Measurements from ENCODE around the gene RHBDL1. TPM values are rescaled to one million over a fixed set of nuclear protein-coding genes. Genes with fewer than 3 reads are reported as not detected.

The RHBDL1 gene
- total and polyA plus RNA-seq, 10 of the 15 experiments (the other 5 are each of a cell fraction or from before 2014, with no cell fraction given), result 0.04 to 1.3 (median 0.65) TPM; not detected in 5

- no peak overlapping the region for H3K4me3 ChIP-seq
- peaks cover 9% of the 10 kb centered on the region for H3K4me1 ChIP-seq (ENCODE audit: control insufficient read depth, insufficient read depth, low read length)
- peaks cover 0 to 3% of the 10 kb centered on the region in 2 experiments; a peak in 2 of 4 replicates for H3K36me3 ChIP-seq (ENCODE audit: control insufficient read depth in 2 of 2, insufficient read depth in 2 of 2, low read length in 1 of 2)
- no peaks in the 10 kb centered on the region for H3K27me3 ChIP-seq (replicated peaks in 1 of 2; ENCODE audit: control insufficient read depth in 2 of 2, insufficient read depth in 2 of 2, low read length in 1 of 2)
- ChIA-PET SMC1A (ENCODE audit: uncharacterized antibody, unreplicated experiment) (no interaction called here), CTCF (interaction anchor here (0.6 to 1.3 kb wide), 2 partner anchors 9 to 503 kb away, joined by 3 read pairs; no protein-coding TSS in a partner anchor), POLR2A (no interaction called here), RAD21 (ENCODE audit: unreplicated experiment) (no interaction called here)
- DNase-seq (ENCODE audit: low read depth, low spot score) (no peak), ATAC-seq (no peak), FAIRE-seq (no peak)
- no TSS peak for BruUV-seq (replicated peaks)
- H2AFZ ChIP-seq (ENCODE audit: control insufficient read depth, low read depth, low read length), result no peak overlapping the region
- no peaks in the 10 kb centered on the region for H4K20me1 ChIP-seq (ENCODE audit: control insufficient read depth, insufficient read depth)
- TF ChIP-seq RUNX3 (IDR thresholded peaks at IDR 0.05; ENCODE audit: low read length) (no peak), SREBF2 (IDR thresholded peaks at IDR 0.05; ENCODE audit: low read length) (no peak), IRF4 (IDR thresholded peaks at IDR 0.05; ENCODE audit: low read depth, low read length) (no peak), KLF5 (IDR thresholded peaks at IDR 0.05; ENCODE audit: partially characterized antibody) (no peak), GATAD2B (conservative IDR thresholded peaks at IDR 0.05; ENCODE audit: low read depth) (no peak), SREBF1 (IDR thresholded peaks at IDR 0.05; ENCODE audit: low read length) (no peak), NFXL1 (IDR thresholded peaks at IDR 0.05; ENCODE audit: borderline replicate concordance) (no peak), MTA2 (IDR thresholded peaks at IDR 0.05; ENCODE audit: low read depth) (no peak), KDM1A (IDR thresholded peaks at IDR 0.05; ENCODE audit: borderline replicate concordance) (no peak), ZNF274 (IDR thresholded peaks at IDR 0.05; ENCODE audit: insufficient read depth, insufficient read length) (no peak), TAF1 (IDR thresholded peaks at IDR 0.05; ENCODE audit: borderline replicate concordance, low read depth, low read length) (no peak), REST (IDR thresholded peaks at IDR 0.05; ENCODE audit: low read depth, low read length) (no peak), POLR2A (IDR thresholded peaks at IDR 0.05; ENCODE audit: low read depth, low read length) (no peak), BMI1 (IDR thresholded peaks at IDR 0.05; ENCODE audit: borderline replicate concordance) (no peak), HDAC6 (IDR thresholded peaks at IDR 0.05; ENCODE audit: unreplicated experiment) (no peak), USF2 (IDR thresholded peaks at IDR 0.05; ENCODE audit: borderline replicate concordance, low read depth, low read length) (no peak)
- no peak overlapping the region for H3K9ac ChIP-seq (ENCODE audit: control insufficient read depth, insufficient read depth, low read length)
- H3K9me3 ChIP-seq (replicated peaks; ENCODE audit: control insufficient read depth, insufficient read depth, low read length), result no peaks in the 10 kb centered on the region
- H3K79me2 ChIP-seq (ENCODE audit: control insufficient read depth, insufficient read depth, low read length), result peaks cover 15% of the 10 kb centered on the region
- in situ Hi-C loops (cut with MboI) (no loop called here), intact Hi-C loops (cut with micrococcal nuclease; ENCODE audit: unreplicated experiment) (no loop called here)
- H3K4me2 ChIP-seq (ENCODE audit: control insufficient read depth, insufficient read depth), result no peak overlapping the region
- no peak overlapping the region for H3K27ac ChIP-seq (ENCODE audit: control insufficient read depth, insufficient read depth)
- WGBS (ENCODE audit: insufficient coverage, insufficient replicate concordance, low lambda C conversion rate, missing lambda C conversion rate), result 88% methylated on average over 28 of the region's 28 CpGs
Measured at GRCh38 chr16:652454-653305, 22.8 kb upstream of the RHBDL1 start.
